Psoas muscle (tissue), 8 donors: ENCODE results near the gene POC1B. TPM values are rescaled to one million over a fixed set of nuclear protein-coding genes. Genes with fewer than 3 reads are reported as not detected.

Source experiments
- ATAC-seq, 4 donors: fragments of 200-7000 bp; cut with Tn5 transposase; one replicate each; pipeline ENCODE4 v1.9.1; 2020; ENCODE audit warnings: moderate library complexity in 3 of 4, mild to moderate bottlenecking in 2 of 4
- DNase-seq, 2 donors: peaks; one replicate each; pipeline ENCODE4 v3.0.0-alpha.2; 2020
- H3K27ac ChIP-seq: fragments of 200-600 bp; one replicate; pipeline ENCODE4 v1.8.0; 2022
- H3K27me3 ChIP-seq, 3 donors: fragments of 200-600 bp in 1 of 3; one replicate each; pipeline versions ENCODE4 v1.6.1 to v1.8.0; 2013 to 2022; ENCODE audit warnings: low read length in 2 of 3, mild to moderate bottlenecking in 2 of 3, moderate library complexity in 1 of 3; ENCODE audit not compliant: insufficient read depth in 3 of 3
- H3K36me3 ChIP-seq, 2 donors: fragments of 200-600 bp in 1 of 2; one replicate each; pipeline versions ENCODE4 v1.6.1 to v1.8.0; 2013 to 2022; ENCODE audit warnings: low read depth in 1 of 2, mild to moderate bottlenecking in 1 of 2, moderate library complexity in 1 of 2; ENCODE audit not compliant: insufficient read depth in 1 of 2
- H3K4me1 ChIP-seq: fragments of 200-600 bp; one replicate; pipeline ENCODE4 v1.8.0; 2022
- H3K4me3 ChIP-seq: fragments of 200-600 bp; one replicate; pipeline ENCODE4 v1.8.0; 2022; ENCODE audit warnings: mild to moderate bottlenecking
- H3K9me3 ChIP-seq: fragments of 200-600 bp; one replicate; pipeline ENCODE4 v1.8.0; 2022
- CTCF ChIP-seq: fragments of 200-600 bp; IDR thresholded peaks from one replicate; pipeline ENCODE4 v1.8.0; 2022; ENCODE audit warnings: antibody characterized with exemption
- WGBS, 3 donors: extraction: QIAGEN DNeasy Blood & Tissue Kit; methylation state at CpG; one replicate each; pipeline versions ENCODE4 v1.1.6 to v1.1.7; 2013; 5-methylcytosine and 5-hydroxymethylcytosine counted together
- intact Hi-C, 2 donors: fragments of 100-400 bp; cut with DNase I; formaldehyde crosslinking; loops; one replicate each; pipeline versions ENCODE4 v1.11.0 to v1.14.2; 2022
- polyA plus RNA-seq, 3 donors: library from polyadenylated mRNA; stranded (reverse); fragments of 200-250 nt; gene quantifications; one replicate each; pipeline ENCODE4 v1.2.3, GENCODE V29; 2013
- total RNA-seq, 4 donors: library from RNA; stranded (reverse); fragmentation: NEBNext Ultra II Directional in 2 of 4; extraction: Animal tissue kit (Norgen Biotek cat#: 25700) in 2 of 4; gene quantifications; one replicate each; pipeline versions ENCODE4 v1.2.1 to v1.2.4, GENCODE V29; 2021 to 2023
- donor health status: healthy with polysubstance abuse.
- donor health status: DM: no; HTN: no; CAD: no; lungs with moderate emphysema.
- donor health status: Bipolar disorder and iron deficiency.
- donor health status: healthy.
- donor health status: DM: yes; HTN: yes; CAD: no.
- donor health status: DM: no; HTN: no; CAD: no.
- donor health status: DM: no; HTN: no; CAD: no.
- donor health status: DM: yes; HTN: yes; CAD: no.

POC1B gene
- total and polyA plus RNA-seq, 7 donors, result 2.9 to 8.1 (median 5.3) TPM

GRCh38 chr12:89414851-89415250, 111.0 kb downstream of the POC1B start:
- 93 to 100% (median 99%) methylated on average over 2 of the region's 2 CpGs for WGBS, 3 donors
- no peaks in the 10 kb centered on the region for H3K9me3 ChIP-seq
- no peak for TF ChIP-seq CTCF
- H3K4me1 ChIP-seq, result no peaks in the 10 kb centered on the region
- intact Hi-C loops, result no loop called here
- no peaks in the 10 kb centered on the region for H3K36me3 ChIP-seq
- ATAC-seq (no peak), DNase-seq (no peak)
- no peak overlapping the region for H3K4me3 ChIP-seq
- H3K27me3 ChIP-seq, result no peaks in the 10 kb centered on the region
- H3K27ac ChIP-seq, result no peak overlapping the region

- Histone ChIP-seq H3K36me3 (no peaks in the 10 kb centered on the region), H3K27ac (no peak overlapping the region), H3K27me3 (no peaks in the 10 kb centered on the region), H3K9me3 (no peaks in the 10 kb centered on the region), H3K4me3 (no peak overlapping the region), H3K4me1 (no peaks in the 10 kb centered on the region)
- no peak for DNase-seq
- WGBS, 3 donors, result 86 to 91% (median 88%) methylated on average over 3 of the region's 3 CpGs
- intact Hi-C loops, result no loop called here
- no peak for TF ChIP-seq CTCF
- no peak for ATAC-seq
Observed at GRCh38 chr12:89414322-89414721, 111.5 kb downstream of the POC1B start.

GRCh38 chr12:89413234-89413633, 112.6 kb downstream of the POC1B start:
- DNase-seq (no peak), ATAC-seq (no peak)
- no peak overlapping the region for H3K4me3 ChIP-seq
- WGBS, 3 donors, result 91 to 95% (median 94%) methylated on average over 3 of the region's 3 CpGs
- TF ChIP-seq CTCF, result no peak
- H3K27me3 ChIP-seq, result no peaks in the 10 kb centered on the region
- H3K9me3 ChIP-seq, result no peaks in the 10 kb centered on the region
- intact Hi-C loops, result no loop called here
- H3K36me3 ChIP-seq, result no peaks in the 10 kb centered on the region
- no peak overlapping the region for H3K27ac ChIP-seq
- H3K4me1 ChIP-seq, result no peaks in the 10 kb centered on the region

GRCh38 chr12:89412665-89413064, 113.2 kb downstream of the POC1B start:
- Histone ChIP-seq H3K4me1 (no peaks in the 10 kb centered on the region), H3K9me3 (no peaks in the 10 kb centered on the region), H3K27me3 (no peaks in the 10 kb centered on the region), H3K4me3 (no peak overlapping the region), H3K36me3 (no peaks in the 10 kb centered on the region), H3K27ac (no peak overlapping the region)
- intact Hi-C loops, result no loop called here
- 92 to 97% (median 96%) methylated on average over 6 of the region's 6 CpGs for WGBS, 3 donors
- ATAC-seq (no peak), DNase-seq (no peak)
- no peak for TF ChIP-seq CTCF

GRCh38 chr12:89411846-89412245, 114.0 kb downstream of the POC1B start:
- Histone ChIP-seq H3K4me3 (no peak overlapping the region), H3K27me3 (no peaks in the 10 kb centered on the region), H3K4me1 (no peaks in the 10 kb centered on the region), H3K9me3 (no peaks in the 10 kb centered on the region), H3K36me3 (no peaks in the 10 kb centered on the region), H3K27ac (no peak overlapping the region)
- WGBS, 3 donors, result 61 to 64% (median 62%) methylated on average over 4 of the region's 4 CpGs
- intact Hi-C loops, result no loop called here
- ATAC-seq (no peak), DNase-seq (no peak)
- no peak for TF ChIP-seq CTCF
